C4-2B (cell line): ENCODE measurements around the gene CFH.

Experiments used
- ZFX ChIP-seq: fragments of 450-650 bp; IDR thresholded peaks from 2 replicates; pipeline ENCODE4 v1.6.1; 2017
- TF ChIP-seq, protein P1 (sequence below): fragments of 450-650 bp; conservative IDR thresholded peaks from 2 replicates; pipeline ENCODE4 v1.5.1; 2017; ENCODE audit warnings: mild to moderate bottlenecking

DNA sequence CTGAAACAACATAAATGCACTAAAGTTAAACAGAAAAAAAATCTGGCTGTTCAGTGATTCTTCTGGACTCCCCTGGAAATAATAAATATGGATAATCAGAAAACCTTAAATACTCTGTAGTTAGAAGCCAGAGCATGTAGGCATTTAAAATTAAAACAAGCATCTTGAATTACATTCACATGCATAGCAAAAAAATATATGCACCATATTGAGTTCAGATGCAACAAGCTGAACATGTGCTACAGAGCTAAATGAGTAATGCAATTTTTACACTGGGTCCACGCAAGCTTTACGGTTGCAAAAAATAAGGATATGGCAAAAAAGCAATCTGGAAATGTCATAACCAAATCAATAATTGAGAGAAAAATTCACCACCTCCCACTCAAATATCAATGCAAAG lies 32.1 kb upstream of the CFH start:
- TF ChIP-seq, protein P1, sequence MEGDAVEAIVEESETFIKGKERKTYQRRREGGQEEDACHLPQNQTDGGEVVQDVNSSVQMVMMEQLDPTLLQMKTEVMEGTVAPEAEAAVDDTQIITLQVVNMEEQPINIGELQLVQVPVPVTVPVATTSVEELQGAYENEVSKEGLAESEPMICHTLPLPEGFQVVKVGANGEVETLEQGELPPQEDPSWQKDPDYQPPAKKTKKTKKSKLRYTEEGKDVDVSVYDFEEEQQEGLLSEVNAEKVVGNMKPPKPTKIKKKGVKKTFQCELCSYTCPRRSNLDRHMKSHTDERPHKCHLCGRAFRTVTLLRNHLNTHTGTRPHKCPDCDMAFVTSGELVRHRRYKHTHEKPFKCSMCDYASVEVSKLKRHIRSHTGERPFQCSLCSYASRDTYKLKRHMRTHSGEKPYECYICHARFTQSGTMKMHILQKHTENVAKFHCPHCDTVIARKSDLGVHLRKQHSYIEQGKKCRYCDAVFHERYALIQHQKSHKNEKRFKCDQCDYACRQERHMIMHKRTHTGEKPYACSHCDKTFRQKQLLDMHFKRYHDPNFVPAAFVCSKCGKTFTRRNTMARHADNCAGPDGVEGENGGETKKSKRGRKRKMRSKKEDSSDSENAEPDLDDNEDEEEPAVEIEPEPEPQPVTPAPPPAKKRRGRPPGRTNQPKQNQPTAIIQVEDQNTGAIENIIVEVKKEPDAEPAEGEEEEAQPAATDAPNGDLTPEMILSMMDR: no peak
- TF ChIP-seq ZFX: no peak
